IPS-NIHi7 (cell line): ENCODE results near the gene SYNGR3.

Experiments
- DNase-seq: peaks from one replicate; pipeline ENCODE4 v3.0.0; 2012; ENCODE audit warnings: mixed read lengths; ENCODE audit errors: extremely low spot score

SYNGR3 gene

DNA sequence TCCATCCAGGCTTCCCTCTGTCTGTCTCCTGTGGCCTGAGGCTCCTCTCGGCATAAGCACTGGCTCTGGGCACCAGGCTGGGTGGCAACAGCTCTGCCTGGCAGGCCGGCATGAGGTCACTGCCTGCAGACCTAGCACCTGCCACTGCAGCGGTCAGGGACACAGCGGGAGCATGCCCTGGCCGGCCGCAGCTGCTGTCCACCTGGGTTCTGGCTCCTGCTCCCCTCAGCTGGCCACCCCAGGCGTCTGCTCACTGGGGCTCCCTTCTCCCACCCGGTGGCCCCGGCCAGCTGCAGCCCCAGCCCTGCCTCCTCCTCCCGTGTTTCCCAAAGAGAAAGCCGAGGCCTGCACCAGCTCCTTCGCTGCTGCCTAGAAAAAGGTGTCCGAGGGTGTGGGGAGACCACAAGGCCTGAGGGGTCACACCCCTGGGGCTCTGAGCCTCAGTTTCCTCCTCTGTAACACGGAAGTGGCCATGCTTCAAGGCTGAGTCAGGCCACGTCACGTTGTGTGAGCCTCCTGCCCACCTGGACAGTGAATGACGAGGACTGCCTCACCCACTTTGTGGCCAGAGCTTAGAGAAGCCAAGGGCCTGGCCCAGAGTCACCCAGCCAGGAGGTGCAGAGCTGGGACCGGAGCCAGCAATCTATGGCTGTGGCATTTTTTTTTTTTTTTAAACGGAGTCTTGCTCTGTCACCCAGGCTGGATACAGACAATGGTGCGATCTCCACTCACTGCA is 51.2 kb downstream of the SYNGR3 start:
- no peak for DNase-seq

DNA sequence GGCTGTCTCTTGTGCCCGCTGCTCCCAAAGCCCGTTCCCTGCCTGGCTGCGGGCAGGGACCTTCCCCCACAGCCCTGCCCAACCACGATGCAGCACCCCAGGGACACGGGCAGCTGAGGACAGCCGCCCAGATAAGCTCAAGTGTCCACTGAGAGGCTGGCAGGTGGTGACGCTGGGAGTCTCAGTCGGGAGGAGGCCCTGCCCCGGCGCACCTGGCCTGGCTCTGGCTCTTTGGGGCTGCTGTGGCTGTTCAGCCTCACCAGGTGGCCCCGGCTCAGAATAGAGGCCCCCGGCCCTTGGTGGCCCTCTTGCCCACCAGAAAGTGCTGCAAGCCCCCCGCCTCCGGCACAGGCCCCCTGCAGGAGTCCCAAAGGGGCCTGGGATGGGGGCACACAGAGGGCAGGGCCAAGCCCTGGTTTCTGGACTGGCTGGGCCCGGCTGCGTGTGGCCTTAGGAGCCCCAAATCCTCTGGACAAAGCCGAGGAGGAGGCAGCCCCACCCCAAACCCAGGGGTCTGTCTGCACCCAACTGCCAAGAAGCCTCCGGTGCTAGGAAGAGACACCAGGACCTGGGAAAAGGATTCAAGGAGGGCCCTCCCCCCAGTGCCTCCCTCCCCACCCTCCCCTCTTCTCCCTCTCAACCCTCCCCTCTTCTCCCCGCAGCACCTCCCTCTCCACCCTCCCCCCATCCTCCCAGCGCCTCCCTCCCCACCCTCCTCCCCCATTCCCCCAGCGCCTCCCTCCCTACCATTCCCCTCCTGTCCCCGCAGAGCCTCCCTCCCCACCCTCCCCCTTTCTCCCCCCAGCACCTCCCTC is 52.6 kb downstream of the SYNGR3 start:
- DNase-seq, result no peak

GRCh38 chr16:2042986-2043666 is 53.4 kb downstream of the SYNGR3 start:
- no peak for DNase-seq
